Measurements from ENCODE around the gene EME1. TPM values are rescaled to one million over a fixed set of nuclear protein-coding genes. Genes with fewer than 3 reads are reported as not detected.

The EME1 gene
- total and polyA plus RNA-seq, 2 of the 13 experiments (the other 11 are each of a cell fraction or from before 2014, with no cell fraction given) = 20.7 to 24.6 TPM

DNA sequence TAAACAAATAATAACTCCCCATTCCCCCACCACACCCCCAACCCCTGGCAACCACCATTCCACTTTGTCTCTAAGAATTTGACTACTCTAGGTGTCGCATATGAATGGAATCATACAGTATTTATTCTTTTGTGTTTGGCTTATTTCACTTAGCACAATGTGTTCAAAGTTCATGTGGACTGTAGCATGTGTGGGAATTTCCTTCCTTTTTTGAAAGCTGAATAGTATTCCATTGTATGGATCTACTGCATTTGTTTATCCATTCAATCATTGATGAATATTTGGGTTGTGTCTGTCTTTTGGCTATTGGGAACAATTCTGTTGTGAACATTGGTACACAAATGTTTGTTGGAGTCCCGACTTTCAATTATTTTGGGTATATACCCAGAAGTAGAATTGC, 49.7 kb downstream of the EME1 start (continued):
- TF ChIP-seq, protein P1, sequence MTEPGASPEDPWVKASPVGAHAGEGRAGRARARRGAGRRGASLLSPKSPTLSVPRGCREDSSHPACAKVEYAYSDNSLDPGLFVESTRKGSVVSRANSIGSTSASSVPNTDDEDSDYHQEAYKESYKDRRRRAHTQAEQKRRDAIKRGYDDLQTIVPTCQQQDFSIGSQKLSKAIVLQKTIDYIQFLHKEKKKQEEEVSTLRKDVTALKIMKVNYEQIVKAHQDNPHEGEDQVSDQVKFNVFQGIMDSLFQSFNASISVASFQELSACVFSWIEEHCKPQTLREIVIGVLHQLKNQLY (CRISPR knock-in tag; IDR thresholded peaks at IDR 0.05) = 0 out of 2 replicates have a peak, but pooled peaks have one; percentile 37
- peak; percentile 51 for TF ChIP-seq NCOA2 (CRISPR knock-in tag; IDR thresholded peaks at IDR 0.05)
- TF ChIP-seq, protein P2, sequence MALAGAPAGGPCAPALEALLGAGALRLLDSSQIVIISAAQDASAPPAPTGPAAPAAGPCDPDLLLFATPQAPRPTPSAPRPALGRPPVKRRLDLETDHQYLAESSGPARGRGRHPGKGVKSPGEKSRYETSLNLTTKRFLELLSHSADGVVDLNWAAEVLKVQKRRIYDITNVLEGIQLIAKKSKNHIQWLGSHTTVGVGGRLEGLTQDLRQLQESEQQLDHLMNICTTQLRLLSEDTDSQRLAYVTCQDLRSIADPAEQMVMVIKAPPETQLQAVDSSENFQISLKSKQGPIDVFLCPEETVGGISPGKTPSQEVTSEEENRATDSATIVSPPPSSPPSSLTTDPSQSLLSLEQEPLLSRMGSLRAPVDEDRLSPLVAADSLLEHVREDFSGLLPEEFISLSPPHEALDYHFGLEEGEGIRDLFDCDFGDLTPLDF (CRISPR knock-in tag; IDR thresholded peaks at IDR 0.05) = no peak
- no peak for TF ChIP-seq ESRRA (CRISPR knock-in tag; IDR thresholded peaks at IDR 0.05; ENCODE audit: low read depth)
- no peak for TF ChIP-seq ZFP41 (CRISPR knock-in tag; IDR thresholded peaks at IDR 0.05; ENCODE audit: borderline replicate concordance)
- TF ChIP-seq, protein P3, sequence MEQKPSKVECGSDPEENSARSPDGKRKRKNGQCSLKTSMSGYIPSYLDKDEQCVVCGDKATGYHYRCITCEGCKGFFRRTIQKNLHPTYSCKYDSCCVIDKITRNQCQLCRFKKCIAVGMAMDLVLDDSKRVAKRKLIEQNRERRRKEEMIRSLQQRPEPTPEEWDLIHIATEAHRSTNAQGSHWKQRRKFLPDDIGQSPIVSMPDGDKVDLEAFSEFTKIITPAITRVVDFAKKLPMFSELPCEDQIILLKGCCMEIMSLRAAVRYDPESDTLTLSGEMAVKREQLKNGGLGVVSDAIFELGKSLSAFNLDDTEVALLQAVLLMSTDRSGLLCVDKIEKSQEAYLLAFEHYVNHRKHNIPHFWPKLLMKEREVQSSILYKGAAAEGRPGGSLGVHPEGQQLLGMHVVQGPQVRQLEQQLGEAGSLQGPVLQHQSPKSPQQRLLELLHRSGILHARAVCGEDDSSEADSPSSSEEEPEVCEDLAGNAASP (CRISPR knock-in tag; IDR thresholded peaks at IDR 0.05; ENCODE audit: borderline replicate concordance) = peak; percentile 18; the same call in 1 of the 2 replicates
- TF ChIP-seq, protein P4, sequence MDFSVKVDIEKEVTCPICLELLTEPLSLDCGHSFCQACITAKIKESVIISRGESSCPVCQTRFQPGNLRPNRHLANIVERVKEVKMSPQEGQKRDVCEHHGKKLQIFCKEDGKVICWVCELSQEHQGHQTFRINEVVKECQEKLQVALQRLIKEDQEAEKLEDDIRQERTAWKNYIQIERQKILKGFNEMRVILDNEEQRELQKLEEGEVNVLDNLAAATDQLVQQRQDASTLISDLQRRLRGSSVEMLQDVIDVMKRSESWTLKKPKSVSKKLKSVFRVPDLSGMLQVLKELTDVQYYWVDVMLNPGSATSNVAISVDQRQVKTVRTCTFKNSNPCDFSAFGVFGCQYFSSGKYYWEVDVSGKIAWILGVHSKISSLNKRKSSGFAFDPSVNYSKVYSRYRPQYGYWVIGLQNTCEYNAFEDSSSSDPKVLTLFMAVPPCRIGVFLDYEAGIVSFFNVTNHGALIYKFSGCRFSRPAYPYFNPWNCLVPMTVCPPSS (IDR thresholded peaks at IDR 0.05) = no peak
- TF ChIP-seq, protein P5, sequence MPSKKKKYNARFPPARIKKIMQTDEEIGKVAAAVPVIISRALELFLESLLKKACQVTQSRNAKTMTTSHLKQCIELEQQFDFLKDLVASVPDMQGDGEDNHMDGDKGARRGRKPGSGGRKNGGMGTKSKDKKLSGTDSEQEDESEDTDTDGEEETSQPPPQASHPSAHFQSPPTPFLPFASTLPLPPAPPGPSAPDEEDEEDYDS (CRISPR knock-in tag; IDR thresholded peaks at IDR 0.05) = 0 out of 2 replicates have a peak, but pooled peaks have one; percentile 21
- peak; percentile 81 for TF ChIP-seq BCL6 (CRISPR knock-in tag; IDR thresholded peaks at IDR 0.05)
- no peak for TF ChIP-seq ZNF572 (CRISPR knock-in tag; IDR thresholded peaks at IDR 0.05)
- no peak for TF ChIP-seq ZIK1 (CRISPR knock-in tag; IDR thresholded peaks at IDR 0.05; ENCODE audit: borderline replicate concordance, low read depth)
- no peak for TF ChIP-seq ZNF292 (CRISPR knock-in tag; IDR thresholded peaks at IDR 0.05; ENCODE audit: borderline replicate concordance, low read depth)
- TF ChIP-seq HNF4G (IDR thresholded peaks at IDR 0.05; ENCODE audit: borderline replicate concordance, low read depth, low read length) = peak; percentile 69
- no peak for TF ChIP-seq HNF4G (CRISPR knock-in tag; IDR thresholded peaks at IDR 0.05; ENCODE audit: borderline replicate concordance, low read depth)
- no peak for TF ChIP-seq ATF7-NPFF (CRISPR knock-in tag; IDR thresholded peaks at IDR 0.05; ENCODE audit: low read depth)
- no peak for TF ChIP-seq ZNF546 (CRISPR knock-in tag; conservative IDR thresholded peaks at IDR 0.05)
- TF ChIP-seq ZKSCAN5 (CRISPR knock-in tag; IDR thresholded peaks at IDR 0.05) = no peak
- TF ChIP-seq YY1 (IDR thresholded peaks at IDR 0.05; ENCODE audit: insufficient read depth, insufficient replicate concordance, low read depth, low read length) = no peak
- TF ChIP-seq, protein P6, sequence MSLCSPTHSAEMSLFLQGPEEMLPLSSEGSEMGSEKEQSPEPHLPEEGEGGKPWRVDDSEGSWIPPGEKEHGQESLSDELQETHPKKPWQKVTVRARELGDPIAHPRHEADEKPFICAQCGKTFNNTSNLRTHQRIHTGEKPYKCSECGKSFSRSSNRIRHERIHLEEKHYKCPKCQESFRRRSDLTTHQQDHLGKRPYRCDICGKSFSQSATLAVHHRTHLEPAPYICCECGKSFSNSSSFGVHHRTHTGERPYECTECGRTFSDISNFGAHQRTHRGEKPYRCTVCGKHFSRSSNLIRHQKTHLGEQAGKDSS (CRISPR knock-in tag; IDR thresholded peaks at IDR 0.05; ENCODE audit: borderline replicate concordance, low read depth) = no peak
- no peak for TF ChIP-seq SNAI1 (CRISPR knock-in tag; IDR thresholded peaks at IDR 0.05; ENCODE audit: borderline replicate concordance)
- no peak for TF ChIP-seq SIN3B (IDR thresholded peaks at IDR 0.05; ENCODE audit: low read length)
- no peak for TF ChIP-seq JUN (CRISPR knock-in tag; IDR thresholded peaks at IDR 0.05)
- TF ChIP-seq TMF1 (CRISPR knock-in tag; IDR thresholded peaks at IDR 0.05; ENCODE audit: low read depth) = no peak
- TF ChIP-seq ZBTB3 (CRISPR knock-in tag; IDR thresholded peaks at IDR 0.05; ENCODE audit: borderline replicate concordance, low read depth) = no peak
